GM18517 (cell line): ENCODE results near the gene MCC.

Experiments
- ATAC-seq: cut with Tn5 transposase; IDR thresholded peaks from one replicate; pipeline ENCODE4 v1.9.1; 2021; ENCODE audit warnings: mild to moderate bottlenecking, moderate library complexity; ENCODE audit not compliant: unreplicated experiment

MCC gene

GRCh38 chr5:113209498-113209897 is 278.8 kb downstream of the MCC start:
- no peak for ATAC-seq

- no peak for ATAC-seq
Measured at GRCh38 chr5:113205807-113206206, 282.4 kb downstream of the MCC start.

GRCh38 chr5:113205323-113205722 is 282.9 kb downstream of the MCC start:
- no peak for ATAC-seq

- no peak for ATAC-seq
Measured at GRCh38 chr5:113204525-113205161, 283.6 kb downstream of the MCC start.

GRCh38 chr5:113203916-113204315 is 284.3 kb downstream of the MCC start:
- no peak for ATAC-seq

GRCh38 chr5:113202746-113203716 is 285.2 kb downstream of the MCC start:
- no peak for ATAC-seq

GRCh38 chr5:113202287-113202686 is 286.0 kb downstream of the MCC start:
- ATAC-seq: no peak

- ATAC-seq: no peak
Measured at GRCh38 chr5:113201715-113202114, 286.5 kb downstream of the MCC start.

GRCh38 chr5:113199122-113199905 is 288.9 kb downstream of the MCC start:
- ATAC-seq: no peak

GRCh38 chr5:113197456-113198200 is 290.6 kb downstream of the MCC start:
- ATAC-seq: no peak

- no peak for ATAC-seq
Measured at GRCh38 chr5:113195771-113196170, 292.5 kb downstream of the MCC start.

GRCh38 chr5:113195251-113195650 is 293.0 kb downstream of the MCC start:
- ATAC-seq: no peak

- no peak for ATAC-seq
Measured at GRCh38 chr5:113194591-113194990, 293.7 kb downstream of the MCC start.

- ATAC-seq: no peak
Measured at GRCh38 chr5:113194125-113194524, 294.1 kb downstream of the MCC start.

- ATAC-seq: no peak
Measured at GRCh38 chr5:113193311-113193978, 294.8 kb downstream of the MCC start.

GRCh38 chr5:113192541-113192940 is 295.7 kb downstream of the MCC start:
- no peak for ATAC-seq

- no peak for ATAC-seq
Measured at GRCh38 chr5:113190347-113190746, 297.9 kb downstream of the MCC start.

- ATAC-seq: no peak
Measured at GRCh38 chr5:113189291-113189690, 299.0 kb downstream of the MCC start.

- ATAC-seq: no peak
Measured at GRCh38 chr5:113188436-113188835, 299.8 kb downstream of the MCC start.

GRCh38 chr5:113187906-113188305 is 300.3 kb downstream of the MCC start:
- ATAC-seq: no peak
